Measurements from ENCODE around the gene ANKS1B. TPM values are rescaled to one million over a fixed set of nuclear protein-coding genes. Genes with fewer than 3 reads are reported as not detected.

The ANKS1B gene
- total and polyA plus RNA-seq, 2 of the 4 experiments (the other 2 are of a cell fraction): 0.17 to 0.18 TPM

- ChIA-PET POLR2A (ENCODE audit: unreplicated experiment) (no interaction called here), CTCF (interaction anchor here (0.7 kb wide), 1 partner anchor 223 kb away, joined by 3 read pairs; no protein-coding TSS in a partner anchor)
- no TSS peak for BruUV-seq (replicated peaks)
- no peak overlapping the region for H3K9ac ChIP-seq (ENCODE audit: low read depth, low read length)
- H4K91ac ChIP-seq (ENCODE audit: insufficient read depth, low read depth, low read length): no peak overlapping the region
- dilution Hi-C loops (cut with HindIII; ENCODE audit: low sequenced_read_pairs, unreplicated experiment): no loop called here
- H2AK5ac ChIP-seq (ENCODE audit: low read depth, low read length): no peak overlapping the region
- no CpG with 5 or more reads among the region's 1 CpG for WGBS, 2 experiments (ENCODE audit: extremely low coverage in 2 of 2, insufficient read length in 1 of 2)
- no peak overlapping the region for H2AK9ac ChIP-seq (replicated peaks; ENCODE audit: low read depth, low read length, poor library complexity)
- 0 out of 2 replicates have a peak overlapping the region, but pooled peaks have one; percentile 37 for H3K18ac ChIP-seq (ENCODE audit: low read depth, low read length)
- no peak overlapping the region for H3K23ac ChIP-seq (ENCODE audit: low read depth, low read length)
- in situ Hi-C loops (cut with MboI; ENCODE audit: low sequenced_read_pairs): no loop called here
- no peaks in the 10 kb centered on the region for H3K27me3 ChIP-seq (ENCODE audit: control insufficient read depth, insufficient read depth, low read length)
- no peak overlapping the region for H2BK5ac ChIP-seq (ENCODE audit: low read depth, low read length, poor library complexity, severe bottlenecking)
- no peak overlapping the region; the same call in 1 of the 2 replicates for H3K4me2 ChIP-seq (ENCODE audit: low read depth, low read length)
- H3K9me3 ChIP-seq (ENCODE audit: control insufficient read depth, insufficient read depth, low read length): no peaks in the 10 kb centered on the region
- no peak overlapping the region for H3K56ac ChIP-seq (ENCODE audit: extremely low read depth, insufficient read depth, low read length)
- no peak overlapping the region for H4K5ac ChIP-seq (ENCODE audit: low read depth, low read length)
- H3K4me3 ChIP-seq (ENCODE audit: insufficient read depth, low read depth, low read length): no peak overlapping the region
- H3K4me1 ChIP-seq (ENCODE audit: control insufficient read depth, insufficient read depth, low read length): peaks cover 6% of the 10 kb centered on the region
- ATAC-seq (ENCODE audit: low read depth) (peak; percentile 79), DNase-seq (peak; percentile 57)
- intact Hi-C loops (cut with micrococcal nuclease): no loop called here
- no peak for TF ChIP-seq CEBPB (IDR thresholded peaks at IDR 0.05; ENCODE audit: low read depth, low read length)
- TF ChIP-seq ELK1 (IDR thresholded peaks at IDR 0.05; ENCODE audit: borderline replicate concordance, low read depth, low read length): no peak
- TF ChIP-seq MAZ (IDR thresholded peaks at IDR 0.05; ENCODE audit: borderline replicate concordance, low read depth, low read length): no peak
- no peak for TF ChIP-seq USF2 (IDR thresholded peaks at IDR 0.05; ENCODE audit: low read depth, low read length)
- no peak for TF ChIP-seq NFE2L2 (IDR thresholded peaks at IDR 0.05; ENCODE audit: low read depth, low read length)
- H2BK120ac ChIP-seq (ENCODE audit: low read depth, low read length): peak overlapping the region; percentile 3; the same call in 1 of the 2 replicates
- H4K8ac ChIP-seq (ENCODE audit: low read depth in 2 of 2, low read length in 2 of 2): no peak overlapping the region
- H4K20me1 ChIP-seq (ENCODE audit: insufficient read depth, low read length): no peaks in the 10 kb centered on the region
- no peaks in the 10 kb centered on the region for H3K79me1 ChIP-seq (ENCODE audit: low read depth in 1 of 2, low read length in 2 of 2)
- H3K9me1 ChIP-seq (ENCODE audit: insufficient read depth, low read length): peaks cover 5% of the 10 kb centered on the region; the same call in 1 of the 2 replicates
- H3K36me3 ChIP-seq (ENCODE audit: control insufficient read depth, insufficient read depth, low read length): peaks cover 3% of the 10 kb centered on the region
- no peak overlapping the region for H2AFZ ChIP-seq (replicated peaks; ENCODE audit: low read length, poor library complexity)
- no peak overlapping the region for H3K14ac ChIP-seq (replicated peaks; ENCODE audit: low read depth, low read length)
- H2BK20ac ChIP-seq (ENCODE audit: low read depth, low read length): peak overlapping the region; percentile 59; the same call in 1 of the 2 replicates
- H2BK15ac ChIP-seq (ENCODE audit: low read depth, low read length): no peak overlapping the region
- no peak overlapping the region for H3K4ac ChIP-seq (ENCODE audit: low read depth, low read length)
- H3K27ac ChIP-seq (ENCODE audit: insufficient read depth, low read length): no peak overlapping the region
These were observed 41.5 kb upstream of the ANKS1B start for GRCh38 chr12:100026241-100026640.

All from IMR-90 (cell line).